ENCODE results near the gene TMEM250. TPM values are rescaled to one million over a fixed set of nuclear protein-coding genes. Genes with fewer than 3 reads are reported as not detected.

The TMEM250 gene
- total RNA-seq, 4 donors from 2014 or later, result 28.7 to 66.1 (median 45.3) TPM

- Histone ChIP-seq H3K9me3 (no peaks in the 10 kb centered on the region), H3K4me1 (no peaks in the 10 kb centered on the region), H3K36me3 (no peaks in the 10 kb centered on the region), H3K27ac (no peak overlapping the region), H3K4me3 (no peak overlapping the region), H3K27me3 (peaks cover 55% of the 10 kb centered on the region)
- 91 to 98% methylated on average over 5 to 10 of the region's 14 CpGs for WGBS, 2 donors (ENCODE audit: low coverage in 1 of 2)
- TF ChIP-seq EP300 (IDR thresholded peaks at IDR 0.05) (no peak), POLR2A (IDR thresholded peaks at IDR 0.05) (no peak), POLR2AphosphoS5 (IDR thresholded peaks at IDR 0.05) (no peak), CTCF (IDR thresholded peaks at IDR 0.05) (no peak)
- ATAC-seq, result no peak
These were observed 36.3 kb upstream of the TMEM250 start for GRCh38 chr9:136154943-136155342.

GRCh38 chr9:136153381-136154065 lies 34.8 kb upstream of the TMEM250 start:
- ATAC-seq, result no peak
- WGBS, 2 donors (ENCODE audit: low coverage in 1 of 2), result 24 to 51% methylated on average over 3 to 8 of the region's 24 CpGs

GRCh38 chr9:136152931-136153330 lies 34.3 kb upstream of the TMEM250 start:
- Histone ChIP-seq H3K4me3 (no peak overlapping the region), H3K36me3 (no peaks in the 10 kb centered on the region), H3K27ac (no peak overlapping the region), H3K4me1 (no peaks in the 10 kb centered on the region), H3K9me3 (no peaks in the 10 kb centered on the region), H3K27me3 (peaks cover 55% of the 10 kb centered on the region)
- ATAC-seq, result no peak
- WGBS, 2 donors (ENCODE audit: low coverage in 1 of 2), result 80% methylated on average over 1 of the region's 12 CpGs; no CpG with 5 or more reads in 1 of the 2 donors
- TF ChIP-seq POLR2A (IDR thresholded peaks at IDR 0.05) (no peak), CTCF (IDR thresholded peaks at IDR 0.05) (no peak), EP300 (IDR thresholded peaks at IDR 0.05) (no peak), POLR2AphosphoS5 (IDR thresholded peaks at IDR 0.05) (no peak)

More at GRCh38 chr9:136153381-136154065, 34.8 kb upstream of the TMEM250 start:
- no peak overlapping the region for H3K27ac ChIP-seq
- no peak overlapping the region for H3K4me3 ChIP-seq
- H3K27me3 ChIP-seq, result peaks cover 55% of the 10 kb centered on the region
- no peaks in the 10 kb centered on the region for H3K9me3 ChIP-seq
- TF ChIP-seq POLR2A (IDR thresholded peaks at IDR 0.05), result no peak
- TF ChIP-seq EP300 (IDR thresholded peaks at IDR 0.05), result no peak
- TF ChIP-seq POLR2AphosphoS5 (IDR thresholded peaks at IDR 0.05), result no peak
- no peak for TF ChIP-seq CTCF (IDR thresholded peaks at IDR 0.05)
- H3K4me1 ChIP-seq, result no peaks in the 10 kb centered on the region
- no peaks in the 10 kb centered on the region for H3K36me3 ChIP-seq

GRCh38 chr9:136152543-136152866 lies 33.8 kb upstream of the TMEM250 start:
- H3K4me1 ChIP-seq, result no peaks in the 10 kb centered on the region

More at GRCh38 chr9:136152543-136152866, 33.8 kb upstream of the TMEM250 start:
- Histone ChIP-seq H3K27ac (no peak overlapping the region), H3K4me3 (no peak overlapping the region), H3K27me3 (peaks cover 55% of the 10 kb centered on the region), H3K9me3 (no peaks in the 10 kb centered on the region), H3K36me3 (no peaks in the 10 kb centered on the region)
- ATAC-seq, result no peak
- 83 to 88% methylated on average over 3 to 4 of the region's 4 CpGs for WGBS, 2 donors (ENCODE audit: low coverage in 1 of 2)
- TF ChIP-seq CTCF (IDR thresholded peaks at IDR 0.05) (no peak), POLR2AphosphoS5 (IDR thresholded peaks at IDR 0.05) (no peak), EP300 (IDR thresholded peaks at IDR 0.05) (no peak), POLR2A (IDR thresholded peaks at IDR 0.05) (no peak)

All from gastroesophageal sphincter (tissue), 4 donors.